GM12878 (cell line): ENCODE measurements around the gene MICB.

ENCODE experiments used
- EZH2 ChIP-seq: IDR thresholded peaks from 2 replicates; pipeline ENCODE4 v1.6.1; 2012; ENCODE audit warnings: low read depth, mild to moderate bottlenecking, control low read depth, inconsistent platforms, low read length, borderline replicate concordance; ENCODE audit not compliant: control insufficient read depth
- MXI1 ChIP-seq: fragments of 150-350 bp; IDR thresholded peaks from 2 replicates; pipeline ENCODE4 v1.6.1; 2011; ENCODE audit warnings: low read depth, mild to moderate bottlenecking, inconsistent platforms, low read length, improper control_type of control experiment
- POLR2A ChIP-seq: IDR thresholded peaks from 2 replicates; pipeline ENCODE4 v1.6.1; 2011; ENCODE audit warnings: low read depth, mild to moderate bottlenecking, low read length
- RFX5 ChIP-seq: IDR thresholded peaks from 2 replicates; pipeline ENCODE4 v1.6.1; 2011; ENCODE audit warnings: low read depth, low read length, improper control_type of control experiment
- TF ChIP-seq, protein P1 (sequence below), 3 experiments: IDR thresholded peaks in 2 of 3; conservative IDR thresholded peaks in 1 of 3; 2 replicates each; pipeline ENCODE4 v1.5.1; 2011; ENCODE audit warnings: low read depth in 3 of 3, low read length in 3 of 3, mild to moderate bottlenecking in 3 of 3, control low read depth in 2 of 3, moderate library complexity in 2 of 3, inconsistent platforms in 1 of 3, mixed read lengths in 1 of 3; ENCODE audit not compliant: control insufficient read depth in 2 of 3, insufficient read depth in 1 of 3; ENCODE audit errors: extremely low read depth in 1 of 3
- TF ChIP-seq, protein P2 (sequence below): IDR thresholded peaks from 2 replicates; pipeline ENCODE4 v1.6.1; 2011; ENCODE audit warnings: mild to moderate bottlenecking, low read depth, low read length, moderate library complexity; ENCODE audit not compliant: insufficient replicate concordance
- TF ChIP-seq, protein P3 (sequence below): IDR thresholded peaks from 2 replicates; pipeline ENCODE4 v1.6.1; 2011; ENCODE audit warnings: borderline replicate concordance, low read depth, mild to moderate bottlenecking, moderate library complexity, mixed read lengths, low read length; ENCODE audit not compliant: insufficient read depth; ENCODE audit errors: extremely low read length

DNA sequence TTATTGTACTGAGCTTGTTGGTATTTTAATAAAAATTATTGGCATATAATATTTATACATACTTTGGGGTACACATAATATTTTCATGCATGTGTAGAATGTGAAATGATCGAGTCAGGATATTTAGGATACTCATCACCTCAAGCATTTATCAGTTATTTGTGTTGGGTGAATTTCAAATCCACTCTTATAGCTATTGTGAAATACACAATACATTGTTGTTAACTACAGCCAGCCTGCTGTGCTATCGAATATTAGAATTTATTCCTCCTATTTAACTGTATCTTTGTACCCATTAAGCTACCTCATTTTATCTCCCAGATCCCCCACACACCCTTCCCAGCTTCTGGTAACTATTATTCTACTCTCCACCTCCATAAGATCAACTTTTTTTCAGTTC is 14.6 kb upstream of the MICB start:
- TF ChIP-seq EZH2 (no peak), MXI1 (no peak), RFX5 (no peak), POLR2A (no peak)
- TF ChIP-seq, protein P1, sequence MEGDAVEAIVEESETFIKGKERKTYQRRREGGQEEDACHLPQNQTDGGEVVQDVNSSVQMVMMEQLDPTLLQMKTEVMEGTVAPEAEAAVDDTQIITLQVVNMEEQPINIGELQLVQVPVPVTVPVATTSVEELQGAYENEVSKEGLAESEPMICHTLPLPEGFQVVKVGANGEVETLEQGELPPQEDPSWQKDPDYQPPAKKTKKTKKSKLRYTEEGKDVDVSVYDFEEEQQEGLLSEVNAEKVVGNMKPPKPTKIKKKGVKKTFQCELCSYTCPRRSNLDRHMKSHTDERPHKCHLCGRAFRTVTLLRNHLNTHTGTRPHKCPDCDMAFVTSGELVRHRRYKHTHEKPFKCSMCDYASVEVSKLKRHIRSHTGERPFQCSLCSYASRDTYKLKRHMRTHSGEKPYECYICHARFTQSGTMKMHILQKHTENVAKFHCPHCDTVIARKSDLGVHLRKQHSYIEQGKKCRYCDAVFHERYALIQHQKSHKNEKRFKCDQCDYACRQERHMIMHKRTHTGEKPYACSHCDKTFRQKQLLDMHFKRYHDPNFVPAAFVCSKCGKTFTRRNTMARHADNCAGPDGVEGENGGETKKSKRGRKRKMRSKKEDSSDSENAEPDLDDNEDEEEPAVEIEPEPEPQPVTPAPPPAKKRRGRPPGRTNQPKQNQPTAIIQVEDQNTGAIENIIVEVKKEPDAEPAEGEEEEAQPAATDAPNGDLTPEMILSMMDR (IDR thresholded peaks at IDR 0.05 in 2 of 3, conservative IDR thresholded peaks at IDR 0.05 in 1 of 3; ENCODE audit: control insufficient read depth in 2 of 3, extremely low read depth in 1 of 3, insufficient read depth in 1 of 3, low read depth in 3 of 3, low read length in 3 of 3): no peak
- TF ChIP-seq, protein P2, sequence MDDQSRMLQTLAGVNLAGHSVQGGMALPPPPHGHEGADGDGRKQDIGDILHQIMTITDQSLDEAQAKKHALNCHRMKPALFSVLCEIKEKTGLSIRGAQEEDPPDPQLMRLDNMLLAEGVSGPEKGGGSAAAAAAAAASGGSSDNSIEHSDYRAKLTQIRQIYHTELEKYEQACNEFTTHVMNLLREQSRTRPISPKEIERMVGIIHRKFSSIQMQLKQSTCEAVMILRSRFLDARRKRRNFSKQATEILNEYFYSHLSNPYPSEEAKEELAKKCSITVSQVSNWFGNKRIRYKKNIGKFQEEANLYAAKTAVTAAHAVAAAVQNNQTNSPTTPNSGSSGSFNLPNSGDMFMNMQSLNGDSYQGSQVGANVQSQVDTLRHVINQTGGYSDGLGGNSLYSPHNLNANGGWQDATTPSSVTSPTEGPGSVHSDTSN: no peak
- TF ChIP-seq, protein P3, sequence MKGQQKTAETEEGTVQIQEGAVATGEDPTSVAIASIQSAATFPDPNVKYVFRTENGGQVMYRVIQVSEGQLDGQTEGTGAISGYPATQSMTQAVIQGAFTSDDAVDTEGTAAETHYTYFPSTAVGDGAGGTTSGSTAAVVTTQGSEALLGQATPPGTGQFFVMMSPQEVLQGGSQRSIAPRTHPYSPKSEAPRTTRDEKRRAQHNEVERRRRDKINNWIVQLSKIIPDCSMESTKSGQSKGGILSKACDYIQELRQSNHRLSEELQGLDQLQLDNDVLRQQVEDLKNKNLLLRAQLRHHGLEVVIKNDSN: no peak
